IMR-90 (cell line): ENCODE results near the gene MAPKAPK5.
"Not testable (repeated sequence)": the region's sequence is repeated elsewhere in the genome, so short reads cannot be mapped to it uniquely, and the experiment has no call there.

Experiments used
- BHLHE40 ChIP-seq: fragments of 150-350 bp; IDR thresholded peaks from 2 replicates; pipeline ENCODE4 v1.6.1; 2016; ENCODE audit warnings: mild to moderate bottlenecking, low read depth, low read length
- CEBPB ChIP-seq: IDR thresholded peaks from 2 replicates; pipeline ENCODE4 v1.6.1; 2012; ENCODE audit warnings: low read depth, low read length, improper control_type of control experiment
- CHD1 ChIP-seq: IDR thresholded peaks from 2 replicates; pipeline ENCODE4 v1.6.1; 2012; ENCODE audit warnings: low read depth, low read length, improper control_type of control experiment
- ELK1 ChIP-seq: fragments of 150-350 bp; IDR thresholded peaks from 2 replicates; pipeline ENCODE4 v1.6.1; 2016; ENCODE audit warnings: low read depth, mild to moderate bottlenecking, low read length, moderate library complexity, borderline replicate concordance
- MAFK ChIP-seq: IDR thresholded peaks from 2 replicates; pipeline ENCODE4 v1.6.1; 2012; ENCODE audit warnings: low read depth, low read length, improper control_type of control experiment
- MXI1 ChIP-seq: IDR thresholded peaks from 2 replicates; pipeline ENCODE4 v1.6.1; 2012; ENCODE audit warnings: low read depth, mild to moderate bottlenecking, low read length, moderate library complexity, borderline replicate concordance
- NFE2L2 ChIP-seq: fragments of 150-350 bp; IDR thresholded peaks from 2 replicates; pipeline ENCODE4 v1.6.1; 2016; ENCODE audit warnings: low read depth, mild to moderate bottlenecking, low read length
- POLR2A ChIP-seq: IDR thresholded peaks from 2 replicates; pipeline ENCODE4 v1.6.1; 2012; ENCODE audit warnings: mild to moderate bottlenecking, low read depth, low read length
- RAD21 ChIP-seq: IDR thresholded peaks from 2 replicates; pipeline ENCODE4 v1.6.1; 2012; ENCODE audit warnings: low read length, improper control_type of control experiment
- RCOR1 ChIP-seq: IDR thresholded peaks from 2 replicates; pipeline ENCODE4 v1.6.1; 2012; ENCODE audit warnings: mild to moderate bottlenecking, low read length, improper control_type of control experiment; ENCODE audit not compliant: insufficient replicate concordance
- RFX5 ChIP-seq: IDR thresholded peaks from 2 replicates; pipeline ENCODE4 v1.8.0; 2012; ENCODE audit warnings: low read depth, mild to moderate bottlenecking, low read length, moderate library complexity
- SMC3 ChIP-seq: fragments of 150-350 bp; IDR thresholded peaks from 2 replicates; pipeline ENCODE4 v1.6.1; 2016; ENCODE audit warnings: low read depth, mild to moderate bottlenecking, antibody characterized with exemption, low read length, moderate library complexity
- TF ChIP-seq, protein P1 (sequence below): conservative IDR thresholded peaks from 2 replicates; pipeline ENCODE4 v1.5.1; 2012; ENCODE audit warnings: mild to moderate bottlenecking, low read depth, low read length, improper control_type of control experiment
- TF ChIP-seq, protein P2 (sequence below): fragments of 150-350 bp; IDR thresholded peaks from 2 replicates; pipeline ENCODE4 v1.6.1; 2017; ENCODE audit warnings: mild to moderate bottlenecking, antibody characterized with exemption, low read length, low read depth

GRCh38 chr12:111816898-111817297, 25.1 kb upstream of the MAPKAPK5 start:
- TF ChIP-seq, protein P1, sequence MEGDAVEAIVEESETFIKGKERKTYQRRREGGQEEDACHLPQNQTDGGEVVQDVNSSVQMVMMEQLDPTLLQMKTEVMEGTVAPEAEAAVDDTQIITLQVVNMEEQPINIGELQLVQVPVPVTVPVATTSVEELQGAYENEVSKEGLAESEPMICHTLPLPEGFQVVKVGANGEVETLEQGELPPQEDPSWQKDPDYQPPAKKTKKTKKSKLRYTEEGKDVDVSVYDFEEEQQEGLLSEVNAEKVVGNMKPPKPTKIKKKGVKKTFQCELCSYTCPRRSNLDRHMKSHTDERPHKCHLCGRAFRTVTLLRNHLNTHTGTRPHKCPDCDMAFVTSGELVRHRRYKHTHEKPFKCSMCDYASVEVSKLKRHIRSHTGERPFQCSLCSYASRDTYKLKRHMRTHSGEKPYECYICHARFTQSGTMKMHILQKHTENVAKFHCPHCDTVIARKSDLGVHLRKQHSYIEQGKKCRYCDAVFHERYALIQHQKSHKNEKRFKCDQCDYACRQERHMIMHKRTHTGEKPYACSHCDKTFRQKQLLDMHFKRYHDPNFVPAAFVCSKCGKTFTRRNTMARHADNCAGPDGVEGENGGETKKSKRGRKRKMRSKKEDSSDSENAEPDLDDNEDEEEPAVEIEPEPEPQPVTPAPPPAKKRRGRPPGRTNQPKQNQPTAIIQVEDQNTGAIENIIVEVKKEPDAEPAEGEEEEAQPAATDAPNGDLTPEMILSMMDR = not testable (repeated sequence)
- TF ChIP-seq POLR2A, RAD21, SMC3, BHLHE40, RFX5, MAFK, RCOR1, ELK1, CHD1, MXI1, NFE2L2, CEBPB: not testable (repeated sequence)
- TF ChIP-seq, protein P2, sequence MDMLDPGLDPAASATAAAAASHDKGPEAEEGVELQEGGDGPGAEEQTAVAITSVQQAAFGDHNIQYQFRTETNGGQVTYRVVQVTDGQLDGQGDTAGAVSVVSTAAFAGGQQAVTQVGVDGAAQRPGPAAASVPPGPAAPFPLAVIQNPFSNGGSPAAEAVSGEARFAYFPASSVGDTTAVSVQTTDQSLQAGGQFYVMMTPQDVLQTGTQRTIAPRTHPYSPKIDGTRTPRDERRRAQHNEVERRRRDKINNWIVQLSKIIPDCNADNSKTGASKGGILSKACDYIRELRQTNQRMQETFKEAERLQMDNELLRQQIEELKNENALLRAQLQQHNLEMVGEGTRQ = not testable (repeated sequence)
